Stimulated activated CD8-positive, alpha-beta memory T cell treated with anti-CD3 and anti-CD28 coated beads, Interleukin-2, amount 100 ng/mL, for 1 hour (primary cell): ENCODE data around the gene MBL2.

Experiments used
- DNase-seq, 2 donors: peaks; one replicate each; pipeline ENCODE4 v3.0.0-alpha.2; 2020; ENCODE audit warnings: low read depth in 2 of 2

Gene MBL2

DNA sequence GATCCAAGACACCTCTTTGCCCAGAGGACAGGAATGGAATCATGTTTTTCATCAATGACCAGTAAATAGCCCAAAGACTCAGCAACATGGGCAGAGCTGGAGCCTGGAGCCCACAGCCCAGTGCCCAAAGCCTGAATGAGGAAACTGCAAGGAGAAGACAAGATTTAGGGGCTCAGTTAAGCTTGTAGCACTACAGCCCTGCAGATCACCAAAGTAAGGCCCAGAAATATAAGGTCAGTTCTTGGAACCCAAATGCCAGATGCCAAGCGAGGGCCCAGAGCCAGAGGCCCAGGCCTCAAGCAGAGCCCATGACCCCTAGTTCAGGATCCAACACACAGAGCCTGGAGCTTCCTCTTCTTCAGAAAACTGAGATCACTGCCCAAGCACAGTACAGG lies 32.4 kb downstream of the MBL2 start:
- no peak for DNase-seq

- DNase-seq = no peak
These were observed 33.0 kb downstream of the MBL2 start for GRCh38 chr10:52739380-52740154.

DNA sequence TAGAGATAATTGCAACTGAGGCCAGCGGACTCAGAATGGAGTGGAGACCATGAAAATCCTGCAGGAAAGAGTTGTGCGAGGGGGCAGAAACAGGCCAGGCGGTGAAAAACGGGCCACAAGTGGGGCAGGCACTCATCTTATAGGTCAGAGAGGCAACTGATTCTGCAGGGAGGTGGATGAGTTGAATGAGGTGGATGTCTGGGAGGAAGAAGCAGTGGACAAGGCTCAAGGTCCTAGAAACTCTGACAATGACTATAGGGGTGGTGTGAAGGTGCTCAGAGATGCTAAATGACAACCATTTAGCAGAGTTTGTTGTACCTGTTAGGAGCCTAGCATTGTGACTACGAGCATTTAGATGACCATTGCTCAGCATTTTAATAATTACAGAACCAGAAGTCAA lies 33.6 kb downstream of the MBL2 start:
- DNase-seq = no peak

GRCh38 chr10:52729271-52730104 lies 43.1 kb downstream of the MBL2 start:
- no peak for DNase-seq

DNA sequence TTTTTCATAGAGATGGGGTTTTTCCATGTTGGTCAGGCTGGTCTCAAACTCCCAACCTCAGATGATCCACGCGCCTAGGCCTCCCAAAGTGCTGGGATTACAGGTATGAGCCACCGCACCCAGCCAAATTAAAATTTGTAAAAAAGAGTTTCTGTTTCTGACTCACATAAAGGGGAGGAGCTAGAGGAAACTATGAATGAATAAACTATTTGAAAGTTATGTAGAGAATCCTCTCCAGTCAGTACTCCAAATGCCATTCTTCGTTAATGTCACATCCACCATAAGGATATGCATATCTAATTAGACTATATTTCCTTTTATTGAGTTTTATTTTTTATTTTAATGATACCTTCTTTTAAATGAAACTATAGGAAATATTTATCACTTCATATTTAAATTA lies 52.6 kb downstream of the MBL2 start:
- DNase-seq = no peak
